C4-2B (cell line): Measurements from ENCODE around the gene TBL1XR1.
A peak's percentile ranks its signal among the peaks of the same experiment; 100 is the strongest.

Experiments used
- H3K27ac ChIP-seq: fragments of 450-650 bp; 2 replicates; pipeline ENCODE4 v1.5.1; 2017
- CTCF ChIP-seq: fragments of 450-650 bp; conservative IDR thresholded peaks from 2 replicates; pipeline ENCODE4 v1.5.1; 2017; ENCODE audit warnings: mild to moderate bottlenecking
- ZFX ChIP-seq: fragments of 450-650 bp; IDR thresholded peaks from 2 replicates; pipeline ENCODE4 v1.6.1; 2017

TBL1XR1 gene

GRCh38 chr3:177157492-177157891 lies 39.8 kb downstream of the TBL1XR1 start:
- no peak overlapping the region for H3K27ac ChIP-seq
- no peak for TF ChIP-seq CTCF
- TF ChIP-seq ZFX = no peak

- TF ChIP-seq ZFX = no peak
- no peak for TF ChIP-seq CTCF
Measured at GRCh38 chr3:177154733-177155132, 42.5 kb downstream of the TBL1XR1 start.

GRCh38 chr3:177150970-177151627 lies 46.2 kb downstream of the TBL1XR1 start:
- TF ChIP-seq CTCF = no peak
- peak overlapping the region; percentile 65 for H3K27ac ChIP-seq

More at GRCh38 chr3:177154733-177155132, 42.5 kb downstream of the TBL1XR1 start:
- H3K27ac ChIP-seq = peak overlapping the region; percentile 79

GRCh38 chr3:177150218-177150916 lies 46.9 kb downstream of the TBL1XR1 start:
- no peak for TF ChIP-seq CTCF
- TF ChIP-seq ZFX = no peak
- no peak overlapping the region for H3K27ac ChIP-seq

- H3K27ac ChIP-seq = peak overlapping the region; percentile 14
- TF ChIP-seq CTCF (no peak), ZFX (no peak)
Measured at GRCh38 chr3:177149106-177149505, 48.2 kb downstream of the TBL1XR1 start.

- H3K27ac ChIP-seq = no peak overlapping the region
- TF ChIP-seq CTCF (no peak), ZFX (no peak)
Measured at GRCh38 chr3:177147790-177148189, 49.5 kb downstream of the TBL1XR1 start.

- TF ChIP-seq CTCF = no peak
- TF ChIP-seq ZFX = no peak
- peak overlapping the region; percentile 33 for H3K27ac ChIP-seq
Measured at GRCh38 chr3:177146646-177147045, 50.6 kb downstream of the TBL1XR1 start.
